Neural cell (in vitro differentiated cells): ENCODE results near the gene EFS. TPM values are rescaled to one million over a fixed set of nuclear protein-coding genes. Genes with fewer than 3 reads are reported as not detected.

Source experiments
- H2AFZ ChIP-seq: fragments of 200-600, 300-800 bp; sonication (generic), shearing (Covaris generic); 2 replicates; pipeline ENCODE4 v1.6.0; 2014; ENCODE audit warnings: low read depth, mild to moderate bottlenecking, antibody characterized with exemption, low read length, moderate library complexity
- H3F3A ChIP-seq: fragments of 200-600 bp; shearing (Covaris generic); 2 replicates; pipeline ENCODE4 v1.6.1; 2016; ENCODE audit warnings: mild to moderate bottlenecking, moderate library complexity, mixed read lengths, antibody characterized with exemption, low read length; ENCODE audit not compliant: insufficient read depth, poor library complexity, severe bottlenecking
- H3K27ac ChIP-seq: fragments of 200-600, 300-800 bp; sonication (generic), shearing (Covaris generic); 2 replicates; pipeline ENCODE4 v1.5.1; 2014; ENCODE audit warnings: mild to moderate bottlenecking, low read length, moderate library complexity
- H3K27me3 ChIP-seq: fragments of 300-800, 200-600 bp; sonication (generic), shearing (Covaris generic); 2 replicates; pipeline ENCODE4 v1.6.0; 2014; ENCODE audit warnings: mild to moderate bottlenecking, low read depth, low read length, moderate library complexity; ENCODE audit not compliant: insufficient read depth
- H3K36me3 ChIP-seq: fragments of 300-800, 200-600 bp; sonication (generic), shearing (Covaris generic); 2 replicates; pipeline ENCODE4 v1.5.1; 2014; ENCODE audit warnings: mild to moderate bottlenecking, antibody characterized with exemption, low read length, moderate library complexity; ENCODE audit not compliant: insufficient read depth
- H3K4me2 ChIP-seq: fragments of 300-800, 200-600 bp; sonication (generic), shearing (Covaris generic); 2 replicates; pipeline ENCODE4 v1.6.0; 2014; ENCODE audit warnings: mild to moderate bottlenecking, low read length
- H3K4me3 ChIP-seq: fragments of 300-800, 200-600 bp; sonication (generic), shearing (Covaris generic); 2 replicates; pipeline ENCODE4 v1.5.1; 2014; ENCODE audit warnings: mild to moderate bottlenecking, low read length, moderate library complexity
- H3K79me2 ChIP-seq: fragments of 200-600 bp; shearing (Covaris generic); replicated peaks from 2 replicates; pipeline ENCODE4 v1.6.0; 2014; ENCODE audit warnings: mild to moderate bottlenecking, low read length, moderate library complexity; ENCODE audit not compliant: insufficient read depth
- H3K9ac ChIP-seq: fragments of 300-800, 200-600 bp; sonication (generic), shearing (Covaris generic); 2 replicates; pipeline ENCODE4 v1.6.1; 2016; ENCODE audit warnings: mild to moderate bottlenecking, low read length, mixed read lengths
- H3K9me2 ChIP-seq: fragments of 200-600 bp; shearing (Covaris generic); 2 replicates; pipeline ENCODE4 v1.6.1; 2016; ENCODE audit warnings: mild to moderate bottlenecking, low read length, mixed read lengths; ENCODE audit not compliant: insufficient read depth
- H3K9me3 ChIP-seq: fragments of 200-600, 300-800 bp; sonication (generic), shearing (Covaris generic); 2 replicates; pipeline ENCODE4 v1.6.1; 2016; ENCODE audit warnings: mild to moderate bottlenecking, mixed run types, low read length, moderate library complexity, mixed read lengths
- H4K20me1 ChIP-seq: fragments of 200-600 bp; shearing (Covaris generic); 2 replicates; pipeline ENCODE4 v1.6.1; 2016; ENCODE audit warnings: mild to moderate bottlenecking, mixed run types; ENCODE audit not compliant: insufficient read depth
- CTCF ChIP-seq: fragments of 450-650 bp; IDR thresholded peaks from 2 replicates; pipeline ENCODE4 v1.5.1; 2014; ENCODE audit warnings: antibody characterized with exemption, mild to moderate bottlenecking, moderate library complexity; ENCODE audit not compliant: poor library complexity, severe bottlenecking
- EP300 ChIP-seq: fragments of 450-650 bp; conservative IDR thresholded peaks from 2 replicates; pipeline ENCODE4 v1.6.1; 2014; ENCODE audit warnings: antibody characterized with exemption, mild to moderate bottlenecking, moderate library complexity; ENCODE audit not compliant: poor library complexity, severe bottlenecking
- EZH2 ChIP-seq: fragments of 200-600, 300-800 bp; shearing (Covaris generic), sonication (generic); IDR thresholded peaks from 2 replicates; pipeline ENCODE4 v1.6.1; 2014; ENCODE audit warnings: antibody characterized with exemption, low read length, borderline replicate concordance, mild to moderate bottlenecking; ENCODE audit not compliant: insufficient read depth, poor library complexity, severe bottlenecking
- MXI1 ChIP-seq: fragments of 450-650 bp; conservative IDR thresholded peaks from 2 replicates; pipeline ENCODE4 v1.6.1; 2014; ENCODE audit warnings: antibody characterized with exemption, mild to moderate bottlenecking; ENCODE audit not compliant: poor library complexity, severe bottlenecking
- POLR2AphosphoS5 ChIP-seq: IDR thresholded peaks from 2 replicates; pipeline ENCODE4 v1.6.1; 2012
- RAD21 ChIP-seq: fragments of 450-650 bp; conservative IDR thresholded peaks from 2 replicates; pipeline ENCODE4 v1.6.1; 2014; ENCODE audit warnings: antibody characterized with exemption, mild to moderate bottlenecking, moderate library complexity
- REST ChIP-seq: IDR thresholded peaks from 2 replicates; pipeline ENCODE4 v1.6.1; 2012; ENCODE audit warnings: borderline replicate concordance
- SMC3 ChIP-seq: fragments of 450-650 bp; conservative IDR thresholded peaks from 2 replicates; pipeline ENCODE4 v1.6.1; 2014; ENCODE audit warnings: antibody characterized with exemption, mild to moderate bottlenecking, moderate library complexity; ENCODE audit not compliant: poor library complexity
- TAF1 ChIP-seq: IDR thresholded peaks from 2 replicates; pipeline ENCODE4 v1.6.1; 2012; ENCODE audit warnings: low read depth
- polyA plus RNA-seq: library from polyadenylated mRNA; depleted of rRNA; stranded (reverse); fragments of >200 nt; gene quantifications from 2 replicates; pipeline ENCODE4 v1.2.3, GENCODE V29; 2014

EFS gene
- polyA plus RNA-seq, 1 donor from 2014 or later, result 0.48 TPM

GRCh38 chr14:23358553-23359166 is 6.3 kb downstream of the EFS start:
- Histone ChIP-seq H3K36me3 (no peaks in the 10 kb centered on the region), H2AFZ (no peak overlapping the region), H3K79me2 (peaks cover 11% of the 10 kb centered on the region), H3K4me2 (no peak overlapping the region), H3K27me3 (no peaks in the 10 kb centered on the region), H3K27ac (no peak overlapping the region), H3K4me3 (no peak overlapping the region), H3K9me3 (no peaks in the 10 kb centered on the region), H3F3A (no peaks in the 10 kb centered on the region), H3K9ac (no peak overlapping the region), H4K20me1 (no peaks in the 10 kb centered on the region), H3K9me2 (no peaks in the 10 kb centered on the region)
- no peak for TF ChIP-seq EZH2
- no peak for TF ChIP-seq REST
- no peak for TF ChIP-seq MXI1
- no peak for TF ChIP-seq TAF1
- no peak for TF ChIP-seq POLR2AphosphoS5
- TF ChIP-seq RAD21, result no peak
- no peak for TF ChIP-seq CTCF
- TF ChIP-seq SMC3, result no peak
- no peak for TF ChIP-seq EP300

- Histone ChIP-seq H3K36me3 (no peaks in the 10 kb centered on the region), H3K27me3 (no peaks in the 10 kb centered on the region), H3K79me2 (peaks cover 6% of the 10 kb centered on the region), H3K4me2 (no peak overlapping the region), H2AFZ (no peak overlapping the region), H3K9me3 (no peaks in the 10 kb centered on the region), H3K9me2 (no peaks in the 10 kb centered on the region), H3F3A (no peaks in the 10 kb centered on the region), H4K20me1 (no peaks in the 10 kb centered on the region), H3K9ac (no peak overlapping the region), H3K4me3 (no peak overlapping the region), H3K27ac (no peak overlapping the region)
- TF ChIP-seq SMC3, result no peak
- no peak for TF ChIP-seq REST
- TF ChIP-seq EZH2, result no peak
- peak; percentile 15 for TF ChIP-seq CTCF
- TF ChIP-seq POLR2AphosphoS5, result no peak
- TF ChIP-seq MXI1, result no peak
- TF ChIP-seq EP300, result no peak
These were observed 6.9 kb downstream of the EFS start for GRCh38 chr14:23358042-23358441.
